H9 (cell line): Measurements from ENCODE around the gene SURF4. TPM values are rescaled to one million over a fixed set of nuclear protein-coding genes. Genes with fewer than 3 reads are reported as not detected.
A peak's percentile ranks its signal among the peaks of the same experiment; 100 is the strongest.

Experiments
- DNase-seq: peaks from one replicate; pipeline ENCODE4 v3.0.0-alpha.2; 2017
- H2AFZ ChIP-seq: one replicate; pipeline ENCODE4 v1.6.1; 2013; ENCODE audit warnings: mild to moderate bottlenecking, low read length, control low read depth, moderate library complexity
- H2AK5ac ChIP-seq: 2 replicates; pipeline ENCODE4 v1.6.1; 2013; ENCODE audit warnings: low read length, control low read depth, mixed read lengths; ENCODE audit not compliant: insufficient read length
- H2BK120ac ChIP-seq: one replicate; pipeline ENCODE4 v1.6.1; 2013; ENCODE audit warnings: low read depth, mild to moderate bottlenecking, low read length, control low read depth, inconsistent platforms; ENCODE audit not compliant: poor library complexity, severe bottlenecking
- H2BK12ac ChIP-seq: 2 replicates; pipeline ENCODE4 v1.6.1; 2013; ENCODE audit warnings: low read length, control low read depth, mixed read lengths, low read depth; ENCODE audit not compliant: insufficient read length
- H2BK15ac ChIP-seq: 2 replicates; pipeline ENCODE4 v1.6.1; 2013; ENCODE audit warnings: low read depth, low read length, control low read depth
- H2BK20ac ChIP-seq: one replicate; pipeline ENCODE4 v1.6.1; 2013; ENCODE audit warnings: low read depth, mild to moderate bottlenecking, low read length, control low read depth, inconsistent platforms; ENCODE audit not compliant: poor library complexity, severe bottlenecking
- H2BK5ac ChIP-seq: 2 replicates; pipeline ENCODE4 v1.6.1; 2013; ENCODE audit warnings: low read length, control low read depth, mixed read lengths; ENCODE audit not compliant: insufficient read length
- H3K14ac ChIP-seq: 2 replicates; pipeline ENCODE4 v1.6.1; 2013; ENCODE audit warnings: low read length, control low read depth; ENCODE audit not compliant: insufficient read depth
- H3K18ac ChIP-seq: 2 replicates; pipeline ENCODE4 v1.6.1; 2013; ENCODE audit warnings: low read depth, mild to moderate bottlenecking, mixed read lengths, low read length, control low read depth; ENCODE audit not compliant: insufficient read length
- H3K23ac ChIP-seq: 2 replicates; pipeline ENCODE4 v1.6.1; 2013; ENCODE audit warnings: low read length, control low read depth, mixed read lengths, low read depth; ENCODE audit not compliant: insufficient read length
- H3K23me2 ChIP-seq: 2 replicates; pipeline ENCODE4 v1.6.1; 2013; ENCODE audit warnings: low read depth, mild to moderate bottlenecking, mixed read lengths, low read length, control low read depth; ENCODE audit not compliant: insufficient read length, poor library complexity, severe bottlenecking
- H3K27ac ChIP-seq: 2 replicates; pipeline ENCODE4 v1.5.1; 2013; ENCODE audit warnings: low read length, control low read depth, mixed read lengths, low read depth; ENCODE audit not compliant: insufficient read length
- H3K27me3 ChIP-seq: 2 replicates; pipeline ENCODE4 v1.6.1; 2013; ENCODE audit warnings: low read length, control low read depth, inconsistent platforms; ENCODE audit not compliant: insufficient read depth
- H3K4ac ChIP-seq: 2 replicates; pipeline ENCODE4 v1.6.1; 2013; ENCODE audit warnings: low read depth, mild to moderate bottlenecking, control low read depth, inconsistent platforms, low read length, moderate library complexity
- H3K4me1 ChIP-seq: 2 replicates; pipeline ENCODE4 v1.6.1; 2013; ENCODE audit warnings: low read length, control low read depth, inconsistent platforms; ENCODE audit not compliant: insufficient read depth
- H3K4me2 ChIP-seq: 2 replicates; pipeline ENCODE4 v1.6.1; 2013; ENCODE audit warnings: low read length, control low read depth, mixed read lengths; ENCODE audit not compliant: insufficient read length, insufficient read depth
- H3K56ac ChIP-seq: 2 replicates; pipeline ENCODE4 v1.6.1; 2013; ENCODE audit warnings: low read depth, mild to moderate bottlenecking, mixed read lengths, low read length, control low read depth; ENCODE audit not compliant: insufficient read length
- H3K79me1 ChIP-seq: 2 replicates; pipeline ENCODE4 v1.6.1; 2013; ENCODE audit warnings: low read depth, mild to moderate bottlenecking, moderate library complexity, low read length, control low read depth, inconsistent platforms; ENCODE audit not compliant: insufficient read depth, poor library complexity, severe bottlenecking
- H3K79me2 ChIP-seq: 2 replicates; pipeline ENCODE4 v1.6.1; 2013; ENCODE audit warnings: low read length, control low read depth, inconsistent platforms; ENCODE audit not compliant: insufficient read depth
- H3K9ac ChIP-seq: 2 replicates; pipeline ENCODE4 v1.6.1; 2013; ENCODE audit warnings: low read length, control low read depth, mixed read lengths; ENCODE audit not compliant: insufficient read length; ENCODE audit errors: extremely low read depth
- H3K9me3 ChIP-seq: one replicate; pipeline ENCODE4 v1.6.1; 2013; ENCODE audit warnings: low read depth, low read length, inconsistent platforms; ENCODE audit not compliant: control insufficient read depth
- H3T11ph ChIP-seq: one replicate; pipeline ENCODE4 v1.6.1; 2013; ENCODE audit warnings: mild to moderate bottlenecking, low read length, control low read depth, inconsistent platforms
- H4K20me1 ChIP-seq: one replicate; pipeline ENCODE4 v1.6.1; 2013; ENCODE audit not compliant: control insufficient read depth, insufficient read length, insufficient read depth
- H4K5ac ChIP-seq: 2 replicates; pipeline ENCODE4 v1.6.1; 2013; ENCODE audit warnings: low read depth, mild to moderate bottlenecking, mixed read lengths, low read length, control low read depth; ENCODE audit not compliant: insufficient read length
- H4K8ac ChIP-seq: replicated peaks from 2 replicates; pipeline ENCODE4 v1.6.1; 2013; ENCODE audit warnings: low read length, control low read depth, mixed read lengths, low read depth; ENCODE audit not compliant: insufficient read length
- H4K91ac ChIP-seq: 2 replicates; pipeline ENCODE4 v1.6.1; 2013; ENCODE audit warnings: low read depth, mild to moderate bottlenecking, moderate library complexity, mixed read lengths, low read length, control low read depth; ENCODE audit not compliant: insufficient read length
- H3K27ac Mint-ChIP-seq, 3 experiments: 2 replicates in 2 of 3; 3 replicates in 1 of 3; pipeline ENCODE4 v1.8.0; 2020 to 2021; ENCODE audit warnings: mixed read lengths in 3 of 3, mild to moderate bottlenecking in 1 of 3, moderate library complexity in 1 of 3
- H3K27me3 Mint-ChIP-seq: 2 replicates; pipeline ENCODE4 v1.8.0; 2021; ENCODE audit warnings: low read depth, mild to moderate bottlenecking, moderate library complexity, mixed read lengths
- H3K36me3 Mint-ChIP-seq, 3 experiments: 2 replicates in 2 of 3; 3 replicates in 1 of 3; pipeline ENCODE4 v1.8.0; 2020 to 2021; ENCODE audit warnings: low read depth in 3 of 3, mixed read lengths in 3 of 3; ENCODE audit not compliant: insufficient read depth in 1 of 3
- H3K4me1 Mint-ChIP-seq, 2 experiments: 2 replicates each; pipeline ENCODE4 v1.8.0; 2020; ENCODE audit warnings: mixed read lengths in 2 of 2
- H3K4me3 Mint-ChIP-seq, 2 experiments: 2 replicates in 1 of 2; 3 replicates in 1 of 2; pipeline ENCODE4 v1.8.0; 2020 to 2021; ENCODE audit warnings: mild to moderate bottlenecking in 2 of 2, mixed read lengths in 2 of 2, moderate library complexity in 1 of 2
- H3K9me3 Mint-ChIP-seq, 2 experiments: 2 replicates in 1 of 2; 3 replicates in 1 of 2; pipeline ENCODE4 v1.8.0; 2020; ENCODE audit warnings: mild to moderate bottlenecking in 2 of 2, mixed read lengths in 2 of 2, moderate library complexity in 1 of 2
- CTCF ChIP-seq: fragments of 200-600 bp; sonication (generic); conservative IDR thresholded peaks from 3 replicates; pipeline ENCODE4 v1.8.0; 2021; ENCODE audit warnings: antibody characterized with exemption, mild to moderate bottlenecking
- WGBS: extraction: QIAGEN DNeasy Blood & Tissue Kit; methylation state at CpG from one replicate; pipeline ENCODE4 v1.1.7; 2013; ENCODE audit warnings: missing lambda C conversion rate, low lambda C conversion rate, mixed read lengths; ENCODE audit not compliant: insufficient read length; ENCODE audit errors: extremely low coverage; 5-methylcytosine and 5-hydroxymethylcytosine counted together
- total RNA-seq: library from RNA; stranded (reverse); gene quantifications from 2 replicates; pipeline ENCODE4 v1.2.1, GENCODE V29; 2021

The SURF4 gene
- total RNA-seq, 1 experiment from 2014 or later: 146 TPM

- Histone ChIP-seq H3K4me2 (no peak overlapping the region), H3K56ac (no peak overlapping the region), H3K18ac (no peak overlapping the region), H3K23ac (no peak overlapping the region), H4K5ac (no peak overlapping the region), H2BK15ac (peak overlapping the region; percentile 16; the same call in 1 of the 2 replicates), H3K23me2 (no peaks in the 10 kb centered on the region), H3K9ac (no peak overlapping the region), H3K4me1 (no peaks in the 10 kb centered on the region), H2BK12ac (no peak overlapping the region), H4K8ac (no peak overlapping the region), H4K20me1 (no peaks in the 10 kb centered on the region), H4K91ac (no peak overlapping the region), H2AK5ac (no peak overlapping the region), H3K14ac (no peak overlapping the region; the same call in 1 of the 2 replicates), H3K79me2 (peaks cover 46% of the 10 kb centered on the region; the same call in 1 of the 2 replicates), H3K79me1 (peaks cover 30% of the 10 kb centered on the region), H2BK120ac (no peak overlapping the region), H3K27ac (no peak overlapping the region), H2AFZ (no peak overlapping the region), H3K27me3 (no peaks in the 10 kb centered on the region), H3T11ph (no peak overlapping the region), H3K4ac (no peak overlapping the region), H2BK5ac (no peak overlapping the region), H2BK20ac (no peak overlapping the region), H3K9me3 (no peaks in the 10 kb centered on the region)
- DNase-seq: no peak
- peaks cover 33 to 87% (median 75%) of the 10 kb centered on the region in 3 experiments; a peak in 6 of 7 replicates for H3K36me3 Mint-ChIP-seq
- no peak overlapping the region for H3K27ac Mint-ChIP-seq
- no CpG with 5 or more reads among the region's 10 CpGs for whole genome bisulfite sequencing
- no peak for TF ChIP-seq CTCF
- H3K27me3 Mint-ChIP-seq: no peaks in the 10 kb centered on the region
- no peak overlapping the region for H3K4me3 Mint-ChIP-seq
- no peaks in the 10 kb centered on the region for H3K9me3 Mint-ChIP-seq
- peaks cover 0 to 6% of the 10 kb centered on the region in 2 experiments; a peak in 2 of 4 replicates for H3K4me1 Mint-ChIP-seq
Measured at GRCh38 chr9:133367778-133368177, 8.1 kb downstream of the SURF4 start.
